CD4-positive, alpha-beta T cell treated with Interleukin-2 at 100 ng/mL for 4 hours (primary cell): ENCODE measurements around the gene UBAC2.

Experiments used
- DNase-seq: peaks from one replicate; pipeline ENCODE4 v3.0.0-alpha.2; 2020; ENCODE audit warnings: low spot score

The UBAC2 gene, protein sequence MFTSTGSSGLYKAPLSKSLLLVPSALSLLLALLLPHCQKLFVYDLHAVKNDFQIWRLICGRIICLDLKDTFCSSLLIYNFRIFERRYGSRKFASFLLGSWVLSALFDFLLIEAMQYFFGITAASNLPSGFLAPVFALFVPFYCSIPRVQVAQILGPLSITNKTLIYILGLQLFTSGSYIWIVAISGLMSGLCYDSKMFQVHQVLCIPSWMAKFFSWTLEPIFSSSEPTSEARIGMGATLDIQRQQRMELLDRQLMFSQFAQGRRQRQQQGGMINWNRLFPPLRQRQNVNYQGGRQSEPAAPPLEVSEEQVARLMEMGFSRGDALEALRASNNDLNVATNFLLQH

DNA sequence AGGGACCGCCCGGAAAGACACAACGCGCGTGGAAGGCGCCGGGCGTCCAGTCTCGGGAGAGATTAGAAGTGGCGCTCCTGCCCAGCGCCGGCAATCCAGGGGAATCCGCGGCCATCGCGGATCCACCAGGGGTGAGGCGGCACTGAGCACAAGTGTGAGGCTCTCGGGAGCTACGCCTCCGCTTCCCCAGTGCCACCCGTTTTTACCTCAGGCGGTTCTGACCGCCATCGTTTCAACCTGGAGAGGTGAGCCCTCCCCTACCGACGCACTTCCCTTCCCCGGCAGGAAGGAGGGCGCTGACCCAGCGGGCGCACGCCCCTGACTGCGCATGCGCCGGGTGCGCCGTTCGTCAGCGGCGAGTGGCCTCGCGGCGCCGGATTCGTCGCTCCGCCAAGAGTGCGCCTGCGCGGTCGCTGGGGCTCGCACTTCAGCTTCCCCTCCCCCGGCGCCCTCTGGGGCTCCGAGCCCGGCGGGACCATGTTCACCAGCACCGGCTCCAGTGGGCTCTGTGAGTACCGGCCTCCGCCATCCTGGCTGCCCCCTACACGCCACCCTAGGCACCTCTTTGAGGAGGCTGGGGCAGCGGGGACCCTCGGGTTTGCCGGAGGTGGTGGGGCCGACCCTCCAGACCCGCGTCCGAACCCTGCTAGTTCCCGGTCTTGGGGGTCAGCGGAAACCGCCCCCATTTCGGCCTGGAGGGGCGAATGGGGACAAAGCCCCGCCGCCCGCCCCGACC, at the start of gene UBAC2:
Gene UBAC2, plus strand, starts transcription at position 423 of the 736 bp plus-strand sequence. Its CDS starts 55 bp downstream, at position 478.
- DNase-seq = peak; percentile 96

DNA sequence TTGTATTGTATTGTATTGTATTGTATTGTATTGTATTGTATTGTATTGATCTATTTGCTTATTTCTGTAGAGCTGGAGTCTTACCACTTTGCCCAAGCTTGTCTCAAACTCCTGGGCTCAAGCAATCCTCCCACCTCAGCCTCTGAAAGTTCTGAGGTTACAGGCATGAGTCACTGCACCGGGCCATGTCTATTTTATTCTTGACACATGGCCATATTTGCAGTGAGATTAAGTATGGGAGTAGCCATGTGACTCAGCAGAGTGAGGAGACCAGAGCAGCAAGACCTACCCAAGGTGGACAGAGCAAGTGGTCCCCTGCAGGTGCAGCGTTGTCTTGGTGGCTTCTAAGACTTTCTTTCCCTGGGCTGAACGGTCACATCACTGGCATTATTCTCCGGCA, 49.1 kb upstream of the UBAC2 start:
- no peak for DNase-seq

DNA sequence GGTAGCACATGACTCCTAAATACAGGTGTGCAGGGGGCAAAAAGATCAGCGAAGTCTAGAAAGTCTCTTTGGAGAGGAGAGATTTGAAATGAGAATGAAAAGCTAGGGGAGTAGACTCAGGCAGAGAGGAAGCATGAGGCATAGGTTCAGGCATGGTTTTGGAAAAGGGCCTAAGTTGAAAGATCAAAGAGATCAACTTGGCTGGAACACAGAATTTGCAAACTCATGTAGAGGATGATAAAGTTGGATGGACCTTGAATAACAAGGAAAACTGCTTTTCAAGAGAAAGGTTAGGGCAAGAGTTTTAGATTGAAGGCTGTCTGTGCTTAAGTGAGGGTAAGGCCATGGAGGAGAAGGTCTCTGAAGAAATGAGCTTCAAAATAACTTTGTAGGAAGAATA, 47.4 kb upstream of the UBAC2 start:
- DNase-seq = no peak

DNA sequence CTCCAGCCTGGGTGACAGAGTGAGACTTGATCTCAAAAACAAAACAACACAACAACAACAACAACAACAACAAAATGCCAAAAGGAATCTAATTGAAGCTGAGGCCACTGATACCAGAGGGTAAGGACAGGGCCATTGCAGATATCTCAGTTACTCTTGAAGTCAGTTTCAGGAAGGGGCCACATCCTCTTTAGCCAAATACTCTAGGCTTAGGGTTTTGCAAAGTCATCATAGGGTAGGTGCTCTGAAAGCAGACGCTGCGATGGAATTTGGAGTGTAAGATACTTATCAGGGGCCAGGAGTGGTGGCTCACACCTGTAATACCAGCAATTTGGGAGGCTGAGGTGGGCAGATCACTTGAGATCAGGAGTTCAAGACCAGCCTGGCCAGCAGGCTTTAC, 46.6 kb upstream of the UBAC2 start:
- no peak for DNase-seq

DNA sequence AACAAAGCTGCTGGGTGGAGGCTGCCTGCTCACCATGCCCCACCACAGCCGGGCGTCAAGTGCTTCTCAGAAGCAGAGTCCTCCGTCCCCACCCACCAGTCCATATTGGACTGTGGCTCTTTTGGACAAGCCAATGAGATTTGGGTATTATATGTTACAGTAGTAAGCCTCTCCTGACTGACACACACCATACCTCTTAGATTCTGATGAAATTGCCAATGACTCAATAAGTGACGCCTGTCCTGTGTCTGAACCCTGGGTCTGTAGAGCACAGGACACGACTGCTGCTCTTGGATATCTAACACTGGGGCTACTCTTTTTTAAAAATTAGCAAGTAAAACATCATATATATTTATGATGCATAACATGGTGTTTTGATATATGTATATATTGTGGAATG, 44.8 kb upstream of the UBAC2 start:
- DNase-seq = no peak

DNA sequence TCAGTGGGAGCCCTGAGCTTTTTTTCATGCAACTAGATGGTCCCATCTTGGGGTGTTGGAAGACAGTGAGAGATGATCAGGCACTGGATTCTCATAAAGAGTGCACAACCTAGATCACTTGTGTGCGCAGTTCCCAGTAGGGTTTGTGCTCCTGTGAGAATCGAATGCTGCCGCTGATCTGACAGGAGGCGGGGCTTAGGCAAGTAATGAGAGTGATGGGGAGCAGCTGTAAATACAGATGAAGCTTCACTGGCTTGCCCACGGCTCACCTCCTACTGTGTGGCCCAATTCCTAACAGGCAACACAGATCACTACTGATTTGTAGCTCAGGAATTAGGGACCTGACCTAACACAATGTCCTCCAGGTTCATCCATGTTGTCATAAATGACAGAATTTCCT, 43.6 kb upstream of the UBAC2 start:
- no peak for DNase-seq

DNA sequence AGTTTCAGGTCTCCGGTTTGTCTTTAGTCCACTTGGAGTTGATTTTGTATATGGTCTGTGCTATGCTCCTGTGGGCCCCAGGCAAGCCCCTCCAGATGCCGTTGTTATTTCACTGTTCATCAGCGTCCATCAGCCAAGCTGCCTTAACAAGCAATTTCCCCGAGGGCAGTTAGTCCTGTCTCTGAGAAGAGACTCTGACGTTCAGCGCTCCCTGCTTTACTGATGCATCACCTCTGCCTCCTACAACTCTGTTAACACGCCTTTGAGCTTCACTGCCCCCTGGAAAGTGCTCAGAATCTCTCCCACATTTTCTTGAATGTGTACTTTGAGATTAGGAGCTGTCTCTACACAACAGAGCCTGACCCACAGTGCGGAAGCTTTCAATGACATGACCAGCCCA, 41.8 kb upstream of the UBAC2 start:
- DNase-seq = no peak

DNA sequence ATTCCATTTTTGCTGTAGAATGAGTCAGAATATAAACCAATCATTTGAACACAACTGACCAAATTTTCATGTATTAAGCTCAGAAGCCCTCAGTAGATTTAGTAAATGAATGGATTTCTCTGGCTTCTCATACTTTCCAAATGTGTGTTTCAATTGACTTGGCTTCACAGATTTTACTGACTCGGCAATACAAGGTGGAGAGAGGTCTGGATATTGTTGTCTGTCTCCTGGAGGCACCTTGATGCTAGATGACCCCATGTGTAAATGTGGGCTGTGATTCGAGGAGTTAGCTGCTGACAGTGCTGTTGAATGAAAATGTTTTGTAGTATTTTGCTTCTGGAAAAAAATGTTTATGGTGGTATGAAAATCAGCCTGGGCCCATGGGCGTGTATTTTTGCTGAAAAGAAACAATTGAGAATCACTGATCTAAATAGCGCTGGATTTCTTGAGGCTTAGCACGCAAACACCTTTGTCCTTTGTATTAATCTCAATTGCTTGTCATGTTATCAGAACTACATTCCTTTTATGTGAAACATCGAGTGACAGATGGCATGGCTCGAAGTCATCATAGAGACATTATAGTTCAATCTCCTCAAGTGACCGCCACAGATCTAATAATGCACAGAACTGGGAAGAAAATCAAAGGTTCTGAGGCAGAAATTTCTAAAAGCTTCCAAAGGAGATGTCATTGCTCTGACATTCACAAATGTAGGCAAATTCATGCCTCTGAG, 41.2 kb upstream of the UBAC2 start:
- no peak for DNase-seq

DNA sequence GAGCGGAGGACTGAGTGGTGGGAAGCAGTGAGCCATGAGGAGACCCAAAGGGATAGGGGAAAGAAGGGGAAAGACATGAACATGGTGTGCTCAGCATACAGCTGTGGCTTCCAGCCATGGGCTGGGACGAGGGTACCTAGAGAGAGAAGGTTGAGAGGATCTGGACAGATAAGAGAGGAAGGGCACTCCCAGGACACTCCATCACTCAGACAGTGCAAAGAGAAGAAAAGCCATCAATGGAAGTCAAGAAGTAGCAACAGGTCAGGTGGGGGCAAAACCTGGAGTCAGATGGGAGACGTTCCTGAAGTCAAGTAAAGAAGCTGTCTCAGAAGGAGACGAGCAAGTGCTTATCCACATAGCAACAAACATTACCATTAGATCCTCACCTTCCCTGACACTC, 40.2 kb upstream of the UBAC2 start:
- no peak for DNase-seq

DNA sequence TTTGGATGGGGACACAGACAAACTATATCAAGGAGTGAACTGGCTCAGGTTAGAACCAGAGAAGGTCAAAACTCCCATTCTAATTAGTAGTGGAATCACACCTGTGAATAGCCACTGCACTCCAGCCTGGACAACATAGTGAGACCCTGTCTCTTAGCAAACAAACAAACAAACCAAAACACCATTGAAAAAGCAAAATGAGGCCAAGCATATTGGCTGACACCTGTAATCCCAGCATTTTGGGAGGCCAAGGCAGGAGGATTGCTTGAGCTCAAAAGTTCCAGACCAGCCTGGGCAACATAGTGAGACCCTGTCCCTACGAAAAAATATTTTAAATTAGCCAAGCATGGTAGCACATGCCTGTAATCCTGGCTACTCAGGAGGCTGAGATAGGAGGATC, 39.1 kb upstream of the UBAC2 start:
- no peak for DNase-seq

DNA sequence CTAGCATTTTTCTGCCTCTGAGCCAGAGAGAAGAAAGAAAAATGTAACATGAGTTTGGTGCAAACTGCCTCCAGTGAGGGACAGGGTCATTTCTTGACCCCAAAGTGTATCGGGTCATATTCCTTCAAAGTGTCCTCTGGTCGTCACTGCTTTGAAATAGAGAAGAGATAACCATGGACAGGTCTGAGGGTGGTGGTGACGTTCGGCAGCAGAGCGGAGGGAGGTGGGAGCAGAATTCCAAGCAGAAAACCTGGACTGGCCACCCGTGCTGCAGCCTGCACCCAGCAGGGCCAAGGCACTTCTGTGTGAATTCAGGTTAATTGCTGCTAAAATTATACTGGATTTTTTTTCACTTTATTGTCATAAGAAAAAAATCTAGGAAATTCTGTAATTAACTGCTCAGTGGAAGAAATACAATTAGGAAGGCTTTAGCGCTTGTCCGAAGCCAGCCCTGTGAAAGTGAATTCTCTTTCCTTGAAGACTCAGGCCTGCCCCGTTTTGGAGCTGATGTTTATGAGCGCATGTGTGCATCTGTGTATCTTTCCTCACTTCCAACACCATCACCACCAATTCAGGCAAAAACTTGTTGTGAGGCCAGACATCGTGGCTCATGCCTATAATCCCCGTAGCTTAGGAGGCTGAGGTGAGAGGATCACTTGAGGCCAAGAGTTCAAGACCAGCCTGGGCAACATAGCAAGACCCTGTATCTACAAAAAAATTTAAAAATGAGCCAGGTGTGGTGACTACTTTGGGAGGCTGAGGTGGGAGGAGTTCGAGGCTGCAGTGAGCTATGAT, 37.9 kb upstream of the UBAC2 start:
- no peak for DNase-seq

DNA sequence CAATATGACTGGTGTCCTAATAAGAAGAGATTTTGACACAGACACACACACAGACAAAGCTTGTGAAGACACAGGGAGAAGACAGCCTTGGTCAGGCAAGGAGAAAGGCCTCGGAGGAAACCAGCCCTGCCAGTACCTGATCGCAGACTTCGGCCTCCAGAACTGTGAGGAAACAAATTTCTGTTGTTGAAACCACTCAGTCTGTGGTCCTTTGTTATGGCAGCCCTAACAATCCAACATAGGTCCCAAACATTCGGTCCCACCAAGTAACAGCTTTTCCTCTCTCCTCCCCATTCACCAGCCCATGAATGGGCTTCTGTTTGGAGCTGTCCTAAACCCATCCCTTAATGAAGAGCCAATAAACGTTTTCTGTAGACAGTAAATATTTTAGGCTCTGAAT, 36.4 kb upstream of the UBAC2 start:
- no peak for DNase-seq

DNA sequence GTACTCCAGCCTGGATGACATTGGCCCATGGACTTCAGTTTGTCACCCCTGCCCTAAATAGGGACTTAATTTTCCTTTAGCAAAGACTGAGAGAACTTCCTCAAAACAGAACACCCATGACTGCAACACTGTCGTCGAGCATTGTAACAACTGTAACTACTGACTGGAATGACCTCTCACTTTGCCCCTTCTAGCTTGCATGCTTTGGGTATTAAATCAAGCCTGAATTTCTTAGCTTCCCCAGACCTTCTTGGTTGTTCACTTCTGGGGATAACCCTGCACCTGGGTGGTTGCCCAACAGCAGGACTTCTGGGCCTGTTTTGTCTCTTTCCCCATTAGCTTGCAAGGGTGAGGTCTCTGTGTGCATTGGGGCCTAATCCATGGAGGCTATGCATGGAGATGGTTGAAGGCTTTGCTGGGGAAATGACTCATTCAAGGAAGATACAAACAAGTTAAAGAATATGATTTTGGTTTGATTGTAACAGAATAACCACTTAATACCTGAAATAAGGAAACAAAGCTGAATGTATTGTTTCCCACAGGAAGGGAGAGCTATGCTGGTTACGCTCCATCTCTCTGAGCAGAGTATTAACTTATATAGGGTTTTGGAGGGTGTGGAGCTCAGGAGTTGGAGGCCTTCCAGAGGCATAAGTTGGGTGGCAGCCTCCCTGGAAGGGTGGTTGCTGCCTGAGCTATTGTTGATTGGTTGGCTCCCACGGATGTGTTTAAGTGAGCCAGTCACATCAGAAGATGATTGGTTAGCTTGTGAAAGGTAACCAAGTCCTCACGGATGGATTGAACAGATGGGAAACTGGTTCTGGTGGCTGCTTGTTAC, 34.7 kb upstream of the UBAC2 start:
- DNase-seq = no peak

DNA sequence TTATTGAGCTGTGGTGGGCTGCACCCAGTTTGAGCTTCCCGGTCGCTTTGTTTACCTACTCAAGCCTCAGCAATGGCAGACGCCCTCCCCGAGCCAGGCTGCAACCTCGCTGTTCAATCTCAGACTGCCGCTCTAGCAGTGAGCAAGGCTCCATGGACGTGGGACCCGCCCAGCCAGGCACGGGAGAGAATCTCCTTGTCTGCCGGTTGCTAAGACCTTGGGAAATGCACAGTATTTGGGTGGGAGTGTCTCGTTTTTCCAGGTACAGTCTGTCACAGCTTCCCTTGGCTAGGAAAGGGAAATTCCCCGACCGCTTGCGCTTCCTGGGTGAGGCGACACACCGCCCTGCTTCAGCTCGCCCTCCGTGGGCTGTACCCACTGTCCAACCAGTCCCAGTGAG, 27.7 kb upstream of the UBAC2 start:
- no peak for DNase-seq

DNA sequence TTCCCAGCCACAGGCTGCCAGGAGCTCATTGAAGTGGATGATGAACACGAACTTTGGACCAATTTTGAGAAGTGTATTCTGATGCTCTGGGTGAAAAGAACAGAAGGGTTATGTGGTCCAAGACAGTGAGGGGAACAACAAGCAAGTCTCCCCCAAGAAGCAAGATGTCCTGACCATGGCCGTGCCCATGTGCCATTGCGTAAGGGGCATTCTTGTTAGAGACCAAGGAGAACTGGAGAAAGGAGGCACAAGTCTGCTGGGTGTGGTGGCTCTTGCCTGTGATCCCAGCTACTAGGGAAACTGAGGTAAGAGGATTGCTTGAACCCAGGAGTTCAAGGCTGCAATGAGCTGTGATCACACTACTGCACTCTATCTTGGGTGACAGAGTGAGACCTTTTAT, 27.0 kb upstream of the UBAC2 start:
- DNase-seq = no peak

DNA sequence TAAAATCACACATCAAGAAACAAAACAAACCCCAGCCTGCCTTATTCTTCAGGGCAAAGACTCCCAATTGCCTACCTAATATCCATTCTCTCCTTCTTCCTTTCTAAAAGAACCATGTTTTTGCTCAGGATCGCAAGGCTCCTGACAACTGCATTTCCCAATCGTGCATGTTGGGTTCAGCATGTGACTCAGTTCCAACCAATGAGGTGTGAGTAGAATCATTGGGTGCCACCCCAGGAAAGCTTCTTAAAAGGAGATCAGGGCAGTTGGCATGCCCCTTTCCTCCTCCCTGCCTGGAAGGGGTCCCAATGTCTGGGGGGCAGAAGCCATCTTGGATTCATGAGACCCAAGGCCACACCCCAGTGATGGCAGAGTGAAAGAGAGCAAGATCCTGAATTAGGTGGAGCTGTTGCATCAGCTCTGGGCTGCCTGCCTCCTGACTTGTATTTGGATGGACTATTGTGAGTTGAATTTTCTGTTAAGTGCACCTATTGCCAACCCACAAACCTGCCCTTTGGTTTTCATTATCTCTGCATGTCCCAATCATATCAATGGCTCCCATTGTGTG, 26.0 kb upstream of the UBAC2 start:
- DNase-seq = no peak

DNA sequence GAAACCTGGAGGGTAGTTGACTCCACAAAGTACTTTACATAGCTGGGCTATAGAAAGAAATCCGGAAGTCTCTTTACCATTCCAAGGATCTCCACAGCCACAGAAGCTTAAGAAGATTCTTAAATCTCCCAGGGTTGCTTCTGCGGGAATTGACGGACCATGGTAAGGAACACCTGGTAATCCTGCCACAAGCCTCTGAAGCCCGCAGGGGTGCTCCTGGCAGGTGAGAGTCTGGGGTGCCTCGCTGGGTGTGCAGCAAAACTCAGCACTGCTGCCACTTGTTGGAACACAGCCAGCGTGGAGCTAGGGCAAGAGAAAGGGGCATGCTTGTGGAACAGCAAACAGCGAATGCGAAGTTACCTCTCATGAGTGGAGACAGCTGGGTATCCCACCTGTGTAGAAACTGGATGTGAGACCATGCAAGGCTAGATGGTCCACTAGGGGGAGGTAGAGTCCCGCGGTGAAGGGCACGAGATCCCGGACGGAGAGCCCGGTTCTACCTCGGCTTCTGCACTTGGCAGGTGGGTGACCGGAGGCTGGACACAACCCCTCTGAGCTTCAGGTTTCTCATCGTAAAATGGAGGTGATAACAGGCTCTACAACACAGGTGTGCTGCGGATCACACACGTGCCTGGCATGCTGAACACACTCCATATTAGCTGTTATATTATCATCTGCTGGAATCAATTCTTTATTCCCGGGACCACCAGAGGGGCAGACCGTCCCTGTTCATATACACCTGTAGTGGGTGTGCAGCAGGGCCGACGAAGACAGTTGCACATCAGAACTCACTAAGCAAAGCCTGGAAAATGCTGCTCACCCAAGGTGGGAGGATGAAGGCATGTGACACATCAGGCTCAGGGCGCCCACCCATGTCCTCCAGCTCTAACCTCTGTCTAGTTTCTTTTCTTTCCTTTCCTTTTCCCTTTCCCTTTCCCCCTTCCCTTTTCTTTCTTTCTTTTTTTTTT, 24.1 kb upstream of the UBAC2 start:
- peak; percentile 82 for DNase-seq

DNA sequence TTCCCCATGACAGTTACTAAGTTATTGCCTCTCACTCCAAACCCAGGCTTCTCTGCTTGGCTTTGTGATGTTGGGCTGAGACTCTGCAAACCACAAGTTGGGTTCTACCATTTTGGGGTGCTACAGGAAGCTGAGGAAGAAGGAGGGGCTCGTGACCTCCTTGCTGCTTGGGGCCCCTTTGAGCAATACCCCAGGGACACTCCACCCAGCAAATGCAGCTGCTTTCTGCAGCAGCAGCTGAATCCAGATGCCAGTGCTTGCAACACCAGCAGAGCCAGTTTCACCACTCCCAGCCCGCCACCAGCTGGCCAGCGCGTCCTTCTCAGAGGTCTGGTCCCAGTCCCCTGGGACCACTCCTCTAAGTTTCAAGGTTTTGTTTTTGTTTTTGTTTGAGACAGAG, 22.0 kb upstream of the UBAC2 start:
- peak; percentile 33 for DNase-seq

DNA sequence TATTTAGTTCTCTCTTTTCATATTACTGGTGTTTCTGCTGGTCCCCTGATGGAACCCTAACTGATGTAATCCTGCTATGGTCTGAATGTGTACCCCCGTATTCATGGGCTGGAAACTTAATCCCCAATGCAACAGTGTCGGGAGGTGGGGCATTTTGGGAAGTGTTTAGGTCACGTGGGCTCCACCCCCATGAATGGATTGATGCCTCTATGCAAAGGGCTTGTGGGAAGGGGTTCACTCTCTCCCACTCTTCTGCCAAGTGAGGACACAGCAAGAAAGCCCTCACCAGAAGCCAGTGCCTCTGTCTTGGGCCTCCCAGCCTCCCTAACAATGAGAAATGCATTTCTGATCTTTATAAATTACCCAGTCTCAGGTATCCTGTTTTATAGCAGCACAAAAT, 21.2 kb upstream of the UBAC2 start:
- no peak for DNase-seq

DNA sequence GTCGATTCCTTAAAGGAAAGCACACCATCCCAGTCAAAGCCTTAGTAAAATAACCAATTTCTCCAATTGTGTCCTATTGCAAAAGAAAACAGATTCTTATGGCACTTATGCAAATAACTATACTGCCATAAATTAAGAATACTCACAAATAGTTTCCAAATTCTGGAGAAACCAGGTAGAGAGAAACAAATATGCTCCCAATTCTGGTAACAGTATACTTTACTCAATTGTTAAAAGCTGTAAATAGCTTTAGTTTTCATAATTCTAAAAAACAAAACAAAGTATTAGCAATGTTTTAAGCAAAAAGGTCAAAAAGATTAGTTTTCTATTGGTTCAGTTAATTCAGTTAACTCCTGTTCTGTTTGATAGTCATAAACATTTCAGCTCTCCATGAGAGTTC, 18.2 kb upstream of the UBAC2 start:
- DNase-seq = no peak
